Karpas-422 (cell line): Measurements from ENCODE around the gene MYBPH. TPM values are rescaled to one million over a fixed set of nuclear protein-coding genes. Genes with fewer than 3 reads are reported as not detected.

Experiments used
- DNase-seq: peaks from one replicate; pipeline ENCODE4 v3.0.0-alpha.2; 2015
- H2AFZ ChIP-seq: fragments of 200-600 bp; sonication (generic); 2 replicates; pipeline ENCODE4 v1.6.1; 2014; ENCODE audit warnings: antibody characterized with exemption, low read length, mixed read lengths
- H3K27ac ChIP-seq: fragments of 200-600 bp; sonication (generic); 2 replicates; pipeline ENCODE4 v1.5.1; 2014; ENCODE audit warnings: mild to moderate bottlenecking, low read length, moderate library complexity
- H3K27me3 ChIP-seq: fragments of 200-600 bp; sonication (generic); 2 replicates; pipeline ENCODE4 v1.6.1; 2014; ENCODE audit warnings: low read length, mixed read lengths
- H3K36me3 ChIP-seq: fragments of 200-600 bp; sonication (generic); 2 replicates; pipeline ENCODE4 v1.6.1; 2014; ENCODE audit warnings: low read length, mixed read lengths; ENCODE audit not compliant: insufficient read depth
- H3K4me1 ChIP-seq: fragments of 200-600 bp; sonication (generic); 2 replicates; pipeline ENCODE4 v1.6.1; 2014; ENCODE audit warnings: mild to moderate bottlenecking, low read length, mixed read lengths
- H3K4me2 ChIP-seq: fragments of 200-600 bp; sonication (generic); 2 replicates; pipeline ENCODE4 v1.6.1; 2014; ENCODE audit warnings: low read length, low read depth, mild to moderate bottlenecking; ENCODE audit not compliant: poor library complexity, severe bottlenecking
- H3K4me3 ChIP-seq: fragments of 200-600 bp; sonication (generic); 2 replicates; pipeline ENCODE4 v1.5.1; 2014; ENCODE audit warnings: mild to moderate bottlenecking, antibody characterized with exemption, low read length, mixed read lengths
- H3K79me2 ChIP-seq: fragments of 200-600 bp; sonication (generic); 2 replicates; pipeline ENCODE4 v1.6.1; 2014; ENCODE audit warnings: mild to moderate bottlenecking, low read length, mixed read lengths
- H3K9ac ChIP-seq: fragments of 200-600 bp; sonication (generic); 2 replicates; pipeline ENCODE4 v1.6.0; 2014; ENCODE audit warnings: low read length
- H3K9me2 ChIP-seq: fragments of 200-600 bp; sonication (generic), shearing (Covaris generic); replicated peaks from 2 replicates; pipeline ENCODE4 v1.6.0; 2014; ENCODE audit warnings: mild to moderate bottlenecking, low read length, moderate library complexity; ENCODE audit not compliant: insufficient read depth
- H3K9me3 ChIP-seq: fragments of 300-700, 200-600 bp; sonication (generic); 2 replicates; pipeline ENCODE4 v1.6.1; 2014; ENCODE audit warnings: low read length, mixed read lengths
- H4K20me1 ChIP-seq: fragments of 200-600 bp; sonication (generic); 2 replicates; pipeline ENCODE4 v1.6.1; 2014; ENCODE audit warnings: mild to moderate bottlenecking, antibody characterized with exemption, low read length, low read depth; ENCODE audit not compliant: insufficient read depth
- total RNA-seq: library from RNA; depleted of rRNA; stranded (reverse); fragments of >200 nt; shearing (Covaris generic); gene quantifications from 2 replicates; pipeline ENCODE4 v1.2.3, GENCODE V29; 2014; ENCODE audit warnings: low replicate concordance

The MYBPH gene
- total RNA-seq, 1 experiment from 2014 or later = 52.4 TPM

DNA sequence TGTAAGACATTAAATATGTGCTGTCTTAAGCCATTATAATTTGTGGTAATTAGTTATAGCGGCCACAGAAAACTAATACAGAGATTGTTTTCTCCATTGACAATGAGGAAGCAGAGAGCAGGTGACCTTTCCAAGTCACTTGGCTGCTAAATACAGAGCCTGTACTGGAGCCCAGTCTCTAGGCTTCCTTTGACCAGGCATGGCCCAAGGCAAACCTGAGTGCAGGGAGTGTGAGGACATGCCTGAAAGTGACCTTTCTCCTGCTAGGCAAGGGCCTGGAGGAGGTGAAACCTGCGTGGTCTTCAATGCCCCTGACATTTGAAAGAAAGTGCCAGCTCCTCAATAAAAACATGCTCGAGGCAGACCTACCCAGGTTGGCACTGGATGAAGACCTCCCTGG is 23.4 kb upstream of the MYBPH start:
- H3K9ac ChIP-seq = no peak overlapping the region
- DNase-seq = no peak

DNA sequence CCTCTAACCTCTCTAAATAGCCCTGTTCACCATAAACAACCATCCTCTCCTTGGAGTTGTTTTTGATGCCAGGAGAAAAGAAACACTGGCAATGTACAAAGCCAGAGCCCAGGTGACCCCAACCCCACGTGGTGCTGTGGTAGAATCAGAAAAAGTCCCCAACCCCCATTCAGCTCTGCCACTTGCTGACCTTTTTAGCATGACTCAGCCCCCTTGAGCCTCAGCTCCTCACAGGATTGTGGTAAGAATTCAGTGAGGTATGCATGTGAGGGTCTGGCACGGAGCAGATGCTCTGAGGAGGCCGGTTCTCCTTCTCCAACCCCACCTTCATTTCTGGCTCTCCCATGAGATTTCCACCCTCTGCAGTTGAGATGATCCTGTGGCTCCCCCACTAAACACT is 22.0 kb upstream of the MYBPH start:
- no peak overlapping the region for H3K4me3 ChIP-seq
- no peak overlapping the region for H3K4me2 ChIP-seq
- no peak for DNase-seq
- H2AFZ ChIP-seq = no peak overlapping the region
- no peaks in the 10 kb centered on the region for H4K20me1 ChIP-seq
- H3K36me3 ChIP-seq = no peaks in the 10 kb centered on the region
- no peak overlapping the region for H3K9ac ChIP-seq
- H3K9me3 ChIP-seq = no peaks in the 10 kb centered on the region
- H3K79me2 ChIP-seq = no peaks in the 10 kb centered on the region
- H3K4me1 ChIP-seq = peaks cover 9% of the 10 kb centered on the region
- H3K27me3 ChIP-seq = no peaks in the 10 kb centered on the region; the same call in 1 of the 2 replicates
- H3K27ac ChIP-seq = no peak overlapping the region
- no peaks in the 10 kb centered on the region for H3K9me2 ChIP-seq

More for the DNA sequence above, 23.4 kb upstream of the MYBPH start:
- peaks cover 9% of the 10 kb centered on the region for H3K4me1 ChIP-seq
- no peak overlapping the region for H3K4me3 ChIP-seq
- no peak overlapping the region for H2AFZ ChIP-seq
- no peaks in the 10 kb centered on the region for H3K9me2 ChIP-seq
- H3K36me3 ChIP-seq = no peaks in the 10 kb centered on the region
- H3K79me2 ChIP-seq = no peaks in the 10 kb centered on the region
- no peaks in the 10 kb centered on the region for H4K20me1 ChIP-seq
- H3K27me3 ChIP-seq = no peaks in the 10 kb centered on the region; the same call in 1 of the 2 replicates
- H3K9me3 ChIP-seq = no peaks in the 10 kb centered on the region
- H3K4me2 ChIP-seq = no peak overlapping the region
- no peak overlapping the region for H3K27ac ChIP-seq

DNA sequence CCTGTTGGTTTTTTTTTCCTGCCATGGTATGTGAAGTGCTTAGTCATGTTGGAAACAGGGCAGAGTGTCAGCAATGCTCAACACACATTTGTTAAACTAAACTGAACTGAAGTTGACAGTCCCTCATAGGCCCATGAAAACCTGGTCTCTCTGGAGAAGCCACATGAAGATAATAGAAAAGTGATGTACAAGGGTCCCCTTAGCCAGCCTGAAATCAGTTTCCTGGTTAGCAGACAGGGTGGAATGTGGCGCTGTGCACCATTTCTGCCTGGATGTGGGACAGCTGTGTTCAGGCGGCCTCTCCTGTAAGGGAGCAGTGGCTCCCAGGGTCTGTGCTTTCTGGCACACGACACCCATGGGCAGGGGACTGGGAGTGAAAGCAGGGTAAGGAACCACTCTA is 20.7 kb upstream of the MYBPH start:
- no peaks in the 10 kb centered on the region for H3K36me3 ChIP-seq
- peaks cover 9% of the 10 kb centered on the region for H3K4me1 ChIP-seq
- H3K27me3 ChIP-seq = no peaks in the 10 kb centered on the region; the same call in 1 of the 2 replicates
- no peak overlapping the region for H3K9ac ChIP-seq
- H3K9me2 ChIP-seq = no peaks in the 10 kb centered on the region
- no peak overlapping the region for H3K27ac ChIP-seq
- H4K20me1 ChIP-seq = no peaks in the 10 kb centered on the region
- no peak overlapping the region for H3K4me3 ChIP-seq
- no peak overlapping the region for H3K4me2 ChIP-seq
- DNase-seq = no peak
- H3K9me3 ChIP-seq = no peaks in the 10 kb centered on the region
- no peaks in the 10 kb centered on the region for H3K79me2 ChIP-seq
- no peak overlapping the region for H2AFZ ChIP-seq

DNA sequence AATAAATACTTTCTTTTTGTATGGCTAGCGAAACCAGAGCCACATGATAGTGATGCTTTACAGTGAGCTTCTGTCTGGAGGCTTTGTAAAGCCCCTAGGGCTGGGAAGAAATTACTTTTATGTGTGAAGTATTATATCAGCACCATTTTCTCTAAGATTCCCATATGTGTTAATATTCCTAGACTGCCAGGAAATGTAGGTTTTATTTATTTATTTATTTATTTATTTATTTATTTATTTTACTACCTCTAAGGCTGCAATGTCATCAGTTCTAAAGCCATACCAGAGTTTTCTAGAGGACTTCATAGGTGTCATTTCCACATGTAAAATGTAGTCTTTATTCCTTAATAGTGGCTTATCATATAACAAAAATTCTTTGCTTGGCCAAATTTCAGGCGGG is 15.3 kb upstream of the MYBPH start:
- Histone ChIP-seq H3K9ac (peak overlapping the region; percentile 57), H2AFZ (peak overlapping the region; percentile 59), H3K9me3 (no peaks in the 10 kb centered on the region), H3K79me2 (no peaks in the 10 kb centered on the region), H3K27me3 (no peaks in the 10 kb centered on the region), H3K4me1 (peaks cover 50% of the 10 kb centered on the region), H3K4me3 (peak overlapping the region; percentile 49; the same call in 1 of the 2 replicates), H3K4me2 (peak overlapping the region; percentile 68), H3K36me3 (no peaks in the 10 kb centered on the region), H3K27ac (peak overlapping the region; percentile 90), H3K9me2 (no peaks in the 10 kb centered on the region), H4K20me1 (no peaks in the 10 kb centered on the region)
- DNase-seq = no peak

DNA sequence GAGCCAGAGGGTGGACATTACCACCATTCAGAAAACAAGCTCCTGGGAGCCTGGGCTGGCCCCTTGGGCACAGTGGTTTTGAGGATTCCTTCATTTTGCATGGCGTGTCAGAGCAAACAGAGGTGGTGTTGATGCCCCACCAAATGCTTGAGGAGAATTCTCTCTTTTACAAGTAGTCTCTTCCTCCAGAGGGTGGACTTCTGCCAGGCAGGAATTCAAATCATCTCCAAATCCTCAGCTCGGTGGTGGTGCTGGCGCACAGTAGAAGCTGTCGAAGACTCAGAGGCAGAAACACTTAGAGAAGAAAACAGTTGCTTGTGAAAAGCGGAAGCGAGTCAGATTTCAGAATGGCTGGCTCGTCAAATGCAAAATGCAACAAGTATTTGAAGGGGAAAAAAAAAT is 14.3 kb upstream of the MYBPH start:
- peak overlapping the region; percentile 90 for H3K27ac ChIP-seq
- peak; percentile 93 for DNase-seq

DNA sequence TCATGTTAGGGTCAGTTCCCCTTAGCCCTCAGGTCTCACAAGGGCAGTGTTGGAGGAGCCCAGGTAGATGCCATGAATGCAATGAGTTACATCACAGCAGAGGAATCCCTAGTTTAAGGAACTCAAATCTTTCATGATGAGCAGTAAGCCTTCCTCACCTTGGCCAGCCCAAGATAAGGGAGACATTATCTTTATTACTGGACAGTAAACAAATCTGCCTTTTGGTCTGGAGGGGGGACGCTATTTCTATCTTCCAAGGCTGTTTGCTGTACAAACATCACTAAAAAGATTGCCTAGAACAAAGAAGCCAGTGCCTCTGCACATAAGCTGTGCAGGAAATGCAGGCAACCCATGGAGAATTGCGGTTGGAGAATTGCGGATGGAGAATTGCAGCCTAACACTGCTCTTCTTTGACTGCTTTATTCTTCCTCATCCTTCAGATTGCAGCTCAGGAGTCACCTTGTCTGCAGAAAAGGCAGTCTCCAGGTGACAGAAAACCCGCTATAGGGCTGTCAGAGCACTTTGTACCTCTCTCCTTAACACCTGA is 13.1 kb upstream of the MYBPH start:
- H3K79me2 ChIP-seq = no peaks in the 10 kb centered on the region
- no peaks in the 10 kb centered on the region for H3K9me3 ChIP-seq
- H3K36me3 ChIP-seq = no peaks in the 10 kb centered on the region
- H3K27me3 ChIP-seq = no peaks in the 10 kb centered on the region
- no peak overlapping the region for H3K4me2 ChIP-seq
- H3K9ac ChIP-seq = no peak overlapping the region
- no peak overlapping the region for H2AFZ ChIP-seq
- DNase-seq = peak; percentile 39
- peaks cover 59% of the 10 kb centered on the region for H3K4me1 ChIP-seq
- H3K27ac ChIP-seq = peak overlapping the region; percentile 90
- H4K20me1 ChIP-seq = no peaks in the 10 kb centered on the region
- no peaks in the 10 kb centered on the region for H3K9me2 ChIP-seq
- H3K4me3 ChIP-seq = no peak overlapping the region

More for the DNA sequence above, 14.3 kb upstream of the MYBPH start:
- peak overlapping the region; percentile 59 for H2AFZ ChIP-seq
- H3K4me1 ChIP-seq = peaks cover 59% of the 10 kb centered on the region
- no peaks in the 10 kb centered on the region for H3K9me2 ChIP-seq
- no peaks in the 10 kb centered on the region for H3K9me3 ChIP-seq
- H3K36me3 ChIP-seq = no peaks in the 10 kb centered on the region
- H3K27me3 ChIP-seq = no peaks in the 10 kb centered on the region
- H3K9ac ChIP-seq = peak overlapping the region; percentile 57
- no peaks in the 10 kb centered on the region for H4K20me1 ChIP-seq
- H3K4me3 ChIP-seq = peak overlapping the region; percentile 49
- H3K79me2 ChIP-seq = no peaks in the 10 kb centered on the region
- H3K4me2 ChIP-seq = peak overlapping the region; percentile 68

DNA sequence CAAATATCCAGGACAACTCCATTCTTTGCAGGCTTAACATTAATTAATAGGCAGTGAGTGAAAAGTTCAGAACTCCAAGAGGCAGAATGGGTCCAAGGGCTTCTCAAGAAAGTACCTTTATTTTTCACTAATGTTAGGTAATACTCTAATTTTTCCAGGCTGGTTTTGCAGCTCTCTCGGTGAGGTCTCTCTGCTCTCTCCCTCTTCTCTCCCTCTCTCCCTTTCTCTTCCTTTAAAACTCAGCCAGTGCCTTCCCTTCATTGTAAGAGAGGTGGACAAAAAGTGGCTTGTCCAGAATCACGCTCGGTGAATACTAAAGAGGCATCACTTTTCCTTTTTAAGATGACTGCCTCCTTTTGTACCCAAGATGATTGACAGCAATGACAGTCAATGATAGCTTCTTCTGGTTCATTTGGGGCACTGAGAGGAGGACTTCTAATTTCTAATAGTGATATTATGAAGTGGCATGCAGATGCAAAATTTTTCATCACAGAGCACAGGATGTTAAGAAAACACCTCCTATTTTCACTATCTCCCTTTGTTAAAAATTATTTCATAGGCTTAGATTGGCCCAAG is 12.2 kb upstream of the MYBPH start:
- Histone ChIP-seq H3K36me3 (no peaks in the 10 kb centered on the region), H3K9me3 (no peaks in the 10 kb centered on the region), H3K4me3 (no peak overlapping the region), H3K27ac (peak overlapping the region; percentile 90), H3K27me3 (no peaks in the 10 kb centered on the region), H3K4me2 (peak overlapping the region; percentile 3), H3K9me2 (no peaks in the 10 kb centered on the region), H4K20me1 (no peaks in the 10 kb centered on the region), H3K9ac (peak overlapping the region; percentile 11), H3K79me2 (no peaks in the 10 kb centered on the region), H3K4me1 (peaks cover 59% of the 10 kb centered on the region), H2AFZ (peak overlapping the region; percentile 57)
- peak; percentile 73 for DNase-seq

DNA sequence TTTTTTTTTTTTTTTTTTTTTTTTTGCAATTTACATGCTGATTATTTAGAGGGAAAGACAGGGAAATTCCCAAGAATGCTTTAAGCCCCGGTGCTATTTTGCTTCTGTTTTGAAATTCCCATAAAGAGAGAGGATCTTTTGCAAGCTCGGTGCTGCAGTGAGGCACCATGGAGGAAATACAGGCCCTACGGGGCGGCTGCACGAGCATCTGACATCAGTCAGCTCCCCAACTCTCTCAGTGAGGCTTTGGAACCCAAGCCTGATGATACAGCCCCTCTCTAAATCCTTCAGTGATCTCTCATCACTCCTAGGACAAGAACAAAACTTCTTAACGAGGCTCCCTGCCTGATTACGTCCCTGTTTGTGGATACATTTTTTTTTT is 11.7 kb upstream of the MYBPH start:
- no peak overlapping the region for H3K4me3 ChIP-seq
- H3K79me2 ChIP-seq = no peaks in the 10 kb centered on the region
- H3K4me1 ChIP-seq = peaks cover 61% of the 10 kb centered on the region
- peak; percentile 44 for DNase-seq
- no peaks in the 10 kb centered on the region for H3K27me3 ChIP-seq
- H3K9ac ChIP-seq = peak overlapping the region; percentile 11
- peak overlapping the region; percentile 3 for H3K4me2 ChIP-seq
- no peaks in the 10 kb centered on the region for H3K36me3 ChIP-seq
- no peaks in the 10 kb centered on the region for H4K20me1 ChIP-seq
- H3K9me3 ChIP-seq = no peaks in the 10 kb centered on the region
- H3K9me2 ChIP-seq = no peaks in the 10 kb centered on the region
- H2AFZ ChIP-seq = peak overlapping the region; percentile 57
- peak overlapping the region; percentile 90 for H3K27ac ChIP-seq
